SJSA1 (cell line): ENCODE results near the gene CLK2. TPM values are rescaled to one million over a fixed set of nuclear protein-coding genes. Genes with fewer than 3 reads are reported as not detected.
"Not testable (repeated sequence)": the region's sequence is repeated elsewhere in the genome, so short reads cannot be mapped to it uniquely, and the experiment has no call there.

Source experiments
- DNase-seq, 2 experiments: peaks; one replicate each; pipeline ENCODE4 v3.0.0-alpha.2; 2015 to 2020; ENCODE audit warnings: low spot score in 2 of 2, low read depth in 1 of 2
- H3K27ac ChIP-seq: fragments of 250-450 bp; sonication (Bioruptor Pico); 2 replicates; pipeline ENCODE4 v1.5.1; 2020; ENCODE audit warnings: mild to moderate bottlenecking, moderate library complexity
- H3K27me3 ChIP-seq: fragments of 250-450 bp; sonication (Bioruptor Pico); replicated peaks from 2 replicates; pipeline ENCODE4 v1.5.1; 2020; ENCODE audit warnings: mild to moderate bottlenecking, moderate library complexity
- H3K36me3 ChIP-seq: fragments of 250-450 bp; sonication (Bioruptor Pico); 2 replicates; pipeline ENCODE4 v1.5.1; 2020; ENCODE audit warnings: mild to moderate bottlenecking
- H3K4me1 ChIP-seq: fragments of 250-450 bp; sonication (Bioruptor Pico); replicated peaks from 2 replicates; pipeline ENCODE4 v1.6.1; 2021; ENCODE audit warnings: mild to moderate bottlenecking
- H3K4me3 ChIP-seq: fragments of 250-450 bp; sonication (Bioruptor Pico); 2 replicates; pipeline ENCODE4 v1.5.1; 2020; ENCODE audit warnings: mild to moderate bottlenecking
- H3K9me3 ChIP-seq: fragments of 250-450 bp; sonication (Bioruptor Pico); replicated peaks from 2 replicates; pipeline ENCODE4 v1.5.1; 2020; ENCODE audit warnings: mild to moderate bottlenecking
- total RNA-seq: library from RNA; depleted of rRNA; stranded (reverse); fragments of >200 nt; shearing (Covaris generic); gene quantifications from 2 replicates; pipeline ENCODE4 v1.2.3, GENCODE V29; 2014

Gene CLK2
- total RNA-seq, 1 experiment from 2014 or later, result 13.7 TPM

- DNase-seq, result peak; percentile 83 to 95
- H3K4me3 ChIP-seq, result peak overlapping the region; percentile 13
Observed at GRCh38 chr1:155250633-155251449, 22.5 kb downstream of the CLK2 start.

GRCh38 chr1:155250246-155250632 lies 23.1 kb downstream of the CLK2 start:
- Histone ChIP-seq H3K4me1 (peaks cover 28% of the 10 kb centered on the region), H3K4me3 (peak overlapping the region; percentile 13), H3K27ac (0 out of 2 replicates have a peak overlapping the region, but pooled peaks have one; percentile 23), H3K9me3 (no peaks in the 10 kb centered on the region), H3K27me3 (no peaks in the 10 kb centered on the region), H3K36me3 (no peaks in the 10 kb centered on the region; the same call in 1 of the 2 replicates)
- DNase-seq, result no peak

More at GRCh38 chr1:155250633-155251449, 22.5 kb downstream of the CLK2 start:
- Histone ChIP-seq H3K4me1 (peaks cover 30% of the 10 kb centered on the region), H3K36me3 (peaks cover 5% of the 10 kb centered on the region), H3K9me3 (no peaks in the 10 kb centered on the region), H3K27ac (0 out of 2 replicates have a peak overlapping the region, but pooled peaks have one; percentile 23), H3K27me3 (no peaks in the 10 kb centered on the region)

GRCh38 chr1:155247667-155248553 lies 25.4 kb downstream of the CLK2 start:
- no peaks in the 10 kb centered on the region; the same call in 1 of the 2 replicates for H3K36me3 ChIP-seq

GRCh38 chr1:155246796-155247195 lies 26.5 kb downstream of the CLK2 start:
- H3K27ac ChIP-seq, H3K4me3 ChIP-seq, H3K9me3 ChIP-seq, H3K27me3 ChIP-seq, DNase-seq, H3K36me3 ChIP-seq: not testable (repeated sequence)
- H3K4me1 ChIP-seq, result peaks cover 27% of the 10 kb centered on the region

More at GRCh38 chr1:155247667-155248553, 25.4 kb downstream of the CLK2 start:
- Histone ChIP-seq H3K4me1 (peaks cover 25% of the 10 kb centered on the region), H3K27me3 (no peaks in the 10 kb centered on the region), H3K9me3 (no peaks in the 10 kb centered on the region), H3K27ac (no peak overlapping the region), H3K4me3 (no peak overlapping the region)
- no peak for DNase-seq

- Histone ChIP-seq H3K36me3 (no peaks in the 10 kb centered on the region; the same call in 1 of the 2 replicates), H3K9me3 (no peaks in the 10 kb centered on the region), H3K4me1 (peaks cover 25% of the 10 kb centered on the region), H3K27ac (peak overlapping the region; percentile 81), H3K27me3 (no peaks in the 10 kb centered on the region), H3K4me3 (peak overlapping the region; percentile 42)
- DNase-seq, result no peak
Observed at GRCh38 chr1:155245163-155245524, 28.2 kb downstream of the CLK2 start.

- peak overlapping the region; percentile 81 for H3K27ac ChIP-seq
- H3K36me3 ChIP-seq, result no peaks in the 10 kb centered on the region
- H3K9me3 ChIP-seq, result no peaks in the 10 kb centered on the region
- H3K27me3 ChIP-seq, result no peaks in the 10 kb centered on the region
- H3K4me3 ChIP-seq, result peak overlapping the region; percentile 42
- peak; percentile 99 to 100 for DNase-seq
- peaks cover 25% of the 10 kb centered on the region for H3K4me1 ChIP-seq
Observed at GRCh38 chr1:155244368-155245162, 28.7 kb downstream of the CLK2 start.

- Histone ChIP-seq H3K36me3 (no peaks in the 10 kb centered on the region), H3K9me3 (no peaks in the 10 kb centered on the region), H3K4me1 (peaks cover 25% of the 10 kb centered on the region), H3K4me3 (peak overlapping the region; percentile 42), H3K27ac (no peak overlapping the region), H3K27me3 (no peaks in the 10 kb centered on the region)
- no peak for DNase-seq
Observed at GRCh38 chr1:155242805-155243358, 30.4 kb downstream of the CLK2 start.

- Histone ChIP-seq H3K4me3 (no peak overlapping the region), H3K27me3 (no peaks in the 10 kb centered on the region), H3K9me3 (no peaks in the 10 kb centered on the region), H3K4me1 (peaks cover 25% of the 10 kb centered on the region), H3K36me3 (peaks cover 7% of the 10 kb centered on the region), H3K27ac (no peak overlapping the region)
- DNase-seq, result no peak
Observed at GRCh38 chr1:155241841-155242264, 31.5 kb downstream of the CLK2 start.

GRCh38 chr1:155241069-155241679 lies 32.1 kb downstream of the CLK2 start:
- Histone ChIP-seq H3K4me3 (peak overlapping the region; percentile 21), H3K27ac (no peak overlapping the region), H3K9me3 (no peaks in the 10 kb centered on the region), H3K27me3 (no peaks in the 10 kb centered on the region), H3K36me3 (peaks cover 12% of the 10 kb centered on the region), H3K4me1 (peaks cover 25% of the 10 kb centered on the region)
- DNase-seq, result peak; percentile 70 to 71

- H3K27ac ChIP-seq, result no peak overlapping the region
- H3K9me3 ChIP-seq, result no peaks in the 10 kb centered on the region
- no peak for DNase-seq
- peaks cover 8% of the 10 kb centered on the region for H3K4me1 ChIP-seq
- H3K4me3 ChIP-seq, result no peak overlapping the region
- H3K36me3 ChIP-seq, result peaks cover 13% of the 10 kb centered on the region
- H3K27me3 ChIP-seq, result no peaks in the 10 kb centered on the region
Observed at GRCh38 chr1:155236451-155236850, 36.9 kb downstream of the CLK2 start.

GRCh38 chr1:155235375-155235774 lies 37.9 kb downstream of the CLK2 start:
- not testable (repeated sequence) for H3K27ac ChIP-seq, H3K4me1 ChIP-seq, H3K9me3 ChIP-seq, H3K4me3 ChIP-seq, DNase-seq, H3K27me3 ChIP-seq
- peaks cover 13% of the 10 kb centered on the region for H3K36me3 ChIP-seq

- not testable (repeated sequence) for H3K4me1 ChIP-seq, H3K4me3 ChIP-seq, DNase-seq, H3K27me3 ChIP-seq, H3K9me3 ChIP-seq, H3K27ac ChIP-seq
- H3K36me3 ChIP-seq, result peaks cover 13% of the 10 kb centered on the region
Observed at GRCh38 chr1:155233502-155233901, 39.8 kb downstream of the CLK2 start.
